ENCODE results near the gene ADAMTS9. TPM values are rescaled to one million over a fixed set of nuclear protein-coding genes. Genes with fewer than 3 reads are reported as not detected.

The ADAMTS9 gene
- polyA plus RNA-seq, 1 donor, result 66.9 TPM

DNA sequence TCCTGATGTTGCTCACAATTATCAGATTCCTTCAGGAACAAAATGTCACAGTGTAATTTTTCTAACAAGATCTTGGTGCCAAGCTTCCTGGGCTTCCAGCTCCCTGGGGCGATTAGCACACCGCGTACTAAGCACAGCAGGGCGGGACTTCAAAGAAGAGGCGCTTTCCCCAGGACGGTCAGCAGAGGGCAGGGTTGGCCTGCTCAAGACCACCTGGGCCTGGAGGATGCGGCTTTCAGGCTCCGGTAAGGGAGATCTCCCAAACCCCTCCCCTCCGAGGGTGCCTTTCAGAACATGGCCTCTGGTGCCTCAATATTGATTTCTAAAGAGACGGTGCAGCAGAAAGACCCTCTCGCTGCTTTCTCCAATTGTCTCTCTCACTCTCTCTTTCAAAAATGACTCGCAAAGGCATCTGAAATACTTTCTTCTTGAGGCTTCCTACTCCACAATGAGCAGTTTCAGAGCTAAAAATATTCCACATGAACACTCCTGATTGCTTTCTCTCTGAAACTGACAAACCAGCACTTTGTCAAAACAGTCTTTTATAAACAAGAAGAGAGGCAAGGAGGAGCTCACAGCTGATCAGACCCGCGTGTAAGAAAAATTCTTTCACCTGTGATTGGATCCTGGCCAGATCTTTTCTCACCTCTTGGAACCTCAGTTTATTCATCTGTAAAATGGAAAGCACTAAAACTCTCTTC lies 154.0 kb downstream of the ADAMTS9 start:
- DNase-seq, result peak; percentile 88

DNA sequence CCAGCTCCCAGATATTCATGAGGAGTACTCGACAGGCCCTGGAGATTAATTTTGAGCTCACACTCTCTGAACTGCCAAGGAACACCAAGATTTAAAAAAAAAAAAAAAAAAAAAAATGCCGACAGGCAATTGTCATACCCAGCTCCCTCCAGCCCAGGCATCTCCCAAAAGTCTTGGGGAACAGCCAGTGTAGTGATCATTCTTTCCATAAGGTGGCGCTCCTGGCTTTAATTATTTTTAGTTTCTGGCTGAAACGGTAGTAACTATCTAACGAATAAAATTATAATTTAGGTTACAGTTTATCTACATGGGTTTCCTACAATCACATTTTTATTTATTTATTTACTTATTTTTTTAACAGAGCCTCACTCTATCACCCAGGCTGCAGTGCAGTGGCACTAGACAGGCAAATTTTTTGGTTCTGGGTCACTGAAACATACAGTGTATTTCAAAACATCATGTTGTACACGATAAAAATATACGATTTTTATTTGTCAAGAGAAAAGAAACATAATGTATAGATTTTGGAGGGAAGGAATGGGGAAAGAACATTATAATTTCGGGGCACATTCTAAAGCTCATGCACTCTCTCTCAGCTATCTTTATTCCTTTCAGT lies 157.3 kb downstream of the ADAMTS9 start:
- peak; percentile 73 for DNase-seq

DNA sequence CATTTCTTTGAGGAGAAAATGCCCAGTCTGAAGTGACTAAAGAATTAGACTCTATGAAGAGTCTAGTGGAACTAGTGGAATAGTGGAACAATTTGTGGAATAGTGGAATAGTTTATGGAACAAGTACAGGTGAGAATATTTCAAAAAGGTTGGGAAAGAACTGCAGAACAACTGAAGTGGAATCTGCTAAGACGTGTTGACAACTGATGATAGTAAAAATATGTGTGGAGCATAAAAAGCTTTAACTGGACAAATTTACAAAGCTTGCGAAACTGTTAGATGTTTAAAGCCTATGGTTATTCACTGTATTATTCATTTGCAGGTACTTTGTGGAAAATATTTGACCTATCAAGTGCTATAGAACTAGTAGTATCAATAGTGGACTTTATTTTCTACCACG lies 164.5 kb downstream of the ADAMTS9 start:
- no peak for DNase-seq

DNA sequence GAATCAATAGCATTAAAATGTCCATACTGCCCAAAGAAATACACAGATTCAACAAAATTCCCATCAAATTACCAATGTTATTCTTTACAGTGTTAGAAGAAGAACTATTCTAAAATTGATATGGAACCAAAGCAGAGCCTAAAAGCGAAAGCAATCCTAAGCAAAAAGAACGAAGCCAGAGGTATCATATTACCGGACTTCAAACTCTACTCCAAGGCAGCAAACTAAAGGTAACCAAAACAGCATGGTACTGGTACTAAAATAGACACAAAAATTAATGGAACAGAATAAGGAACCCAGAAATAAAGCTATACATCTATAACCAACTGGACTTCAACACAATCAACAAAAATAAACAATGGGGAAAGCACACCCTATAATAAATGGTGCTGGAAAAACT lies 167.5 kb downstream of the ADAMTS9 start:
- DNase-seq, result no peak

DNA sequence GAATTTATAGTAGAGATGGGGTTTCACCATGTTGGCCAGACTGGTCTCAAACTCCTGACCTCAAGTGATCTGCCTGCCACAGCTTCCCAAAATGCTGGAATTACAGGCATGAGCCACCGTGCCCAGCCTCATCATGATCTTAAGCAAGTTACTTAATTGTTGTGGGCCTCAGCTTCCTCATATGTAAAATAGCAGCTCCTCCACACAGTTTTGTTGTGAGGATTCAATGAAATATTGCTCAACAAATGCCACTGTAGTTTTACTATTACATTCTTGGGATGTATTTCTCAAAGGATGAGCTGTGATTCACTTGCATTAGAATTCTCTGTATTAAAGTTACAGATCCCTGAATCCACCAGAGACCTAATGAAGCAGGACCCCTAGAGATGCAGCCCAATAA lies 168.8 kb downstream of the ADAMTS9 start:
- DNase-seq, result no peak

DNA sequence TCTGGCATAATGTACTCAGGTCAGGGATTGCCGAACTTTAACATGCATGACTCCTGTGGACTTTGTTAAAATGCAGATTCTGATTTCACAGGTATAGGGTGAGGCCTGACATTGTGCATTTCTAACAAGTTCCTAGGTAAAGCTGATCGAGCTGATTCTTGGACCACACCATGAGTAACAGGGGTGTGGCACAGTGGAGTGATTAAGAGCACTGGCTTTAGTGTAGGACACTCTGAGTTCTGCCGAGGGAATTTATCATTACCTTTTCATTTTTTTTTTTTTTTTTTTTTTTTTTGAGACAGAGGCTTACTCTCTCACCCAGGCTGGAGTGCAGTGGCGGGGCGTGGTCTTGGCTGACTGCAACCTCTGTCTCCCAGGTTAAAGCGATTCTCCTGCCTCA lies 169.3 kb downstream of the ADAMTS9 start:
- DNase-seq, result no peak

DNA sequence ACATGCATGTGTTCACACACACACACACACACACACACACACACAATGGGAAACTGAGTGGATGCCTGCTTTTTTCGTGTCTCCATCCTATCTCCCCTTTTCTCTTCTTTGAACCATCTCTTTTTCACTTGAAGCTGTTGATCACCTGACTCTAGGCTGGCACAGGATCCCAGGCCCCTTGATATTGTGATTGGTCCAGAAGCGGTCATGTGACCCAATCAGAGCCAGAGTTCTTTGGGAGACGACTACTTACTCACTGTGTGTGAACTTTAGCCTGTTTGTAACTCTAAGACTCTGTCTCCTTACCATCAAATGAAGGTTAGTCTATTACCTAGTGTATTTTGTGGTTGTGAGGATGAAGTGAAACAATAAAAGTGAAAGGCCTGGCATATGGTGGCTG lies 172.9 kb downstream of the ADAMTS9 start:
- DNase-seq, result no peak

DNA sequence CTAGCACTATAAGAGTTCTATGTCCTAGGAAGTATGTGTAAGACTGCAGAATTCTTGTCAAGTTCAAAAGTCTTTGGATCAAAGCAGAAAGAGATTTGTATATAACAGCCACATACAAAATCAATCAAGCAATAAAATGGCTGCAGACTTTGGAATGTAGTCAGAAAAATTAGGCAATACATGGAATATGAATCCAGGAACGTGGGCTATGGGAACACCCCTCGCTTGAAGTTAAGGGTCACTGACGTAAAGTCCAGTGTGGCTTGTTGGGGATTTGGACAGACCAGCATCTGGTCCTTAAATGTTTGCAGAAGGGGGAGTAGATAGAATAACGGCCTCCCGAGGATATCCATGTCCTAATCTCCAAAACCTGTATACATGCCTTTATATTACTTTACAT lies 178.6 kb downstream of the ADAMTS9 start:
- no peak for DNase-seq

DNA sequence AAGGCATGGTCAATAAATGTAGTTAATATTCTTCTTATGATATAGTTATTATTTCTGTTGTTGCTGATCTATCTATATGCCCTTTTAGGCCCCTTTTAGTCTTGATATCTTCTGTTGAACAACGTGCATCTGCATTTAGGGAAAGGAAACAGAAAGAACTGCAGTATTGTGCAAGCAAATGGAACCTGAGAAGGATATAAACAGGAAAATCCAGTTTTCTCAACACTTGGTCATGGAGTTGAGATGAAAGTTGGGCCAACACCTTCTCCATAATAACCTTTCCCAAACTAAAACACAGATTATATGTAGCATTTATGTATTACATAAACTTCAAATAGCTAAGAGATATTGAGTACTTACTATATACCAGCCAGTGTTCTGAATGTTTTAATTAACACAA lies 179.7 kb downstream of the ADAMTS9 start:
- DNase-seq, result no peak

DNA sequence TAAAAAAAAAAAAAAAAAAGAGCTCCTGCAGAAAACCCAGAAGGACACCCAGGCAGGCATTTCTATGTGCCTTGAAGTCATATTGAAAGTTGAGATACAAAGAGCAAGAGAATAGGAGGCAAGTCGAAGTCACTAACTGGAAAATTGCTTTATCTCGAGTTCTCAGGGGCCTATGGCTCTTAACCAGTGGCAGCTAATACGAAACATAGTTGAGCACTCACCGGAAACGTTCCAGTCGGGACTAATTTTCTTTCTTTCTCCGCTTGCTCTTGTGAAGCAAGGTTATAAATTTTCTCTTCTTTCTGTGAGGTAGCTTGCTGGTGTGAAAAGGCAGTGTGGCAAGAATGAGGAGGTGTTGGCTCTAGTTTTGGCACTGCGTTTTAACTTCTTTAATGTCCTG lies 181.5 kb downstream of the ADAMTS9 start:
- no peak for DNase-seq

DNA sequence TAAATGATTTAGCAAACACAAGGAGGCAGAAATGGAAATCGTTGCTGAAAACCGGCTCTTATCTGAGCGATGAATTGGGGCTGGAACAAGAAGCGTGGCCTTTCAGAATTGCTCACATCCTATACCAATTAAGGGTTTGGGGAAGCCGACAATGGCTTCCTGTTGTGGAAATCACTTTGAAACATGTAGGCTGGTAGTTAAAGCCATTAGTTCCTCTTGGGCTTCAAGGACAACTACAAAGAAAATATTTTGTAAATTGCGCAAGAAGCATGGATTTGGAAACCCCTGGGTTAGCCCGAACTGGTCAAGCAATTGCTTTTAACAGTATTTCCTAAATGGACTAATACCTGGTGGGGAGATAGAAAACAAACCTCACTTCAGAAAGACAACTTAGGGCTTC lies 182.4 kb downstream of the ADAMTS9 start:
- no peak for DNase-seq

DNA sequence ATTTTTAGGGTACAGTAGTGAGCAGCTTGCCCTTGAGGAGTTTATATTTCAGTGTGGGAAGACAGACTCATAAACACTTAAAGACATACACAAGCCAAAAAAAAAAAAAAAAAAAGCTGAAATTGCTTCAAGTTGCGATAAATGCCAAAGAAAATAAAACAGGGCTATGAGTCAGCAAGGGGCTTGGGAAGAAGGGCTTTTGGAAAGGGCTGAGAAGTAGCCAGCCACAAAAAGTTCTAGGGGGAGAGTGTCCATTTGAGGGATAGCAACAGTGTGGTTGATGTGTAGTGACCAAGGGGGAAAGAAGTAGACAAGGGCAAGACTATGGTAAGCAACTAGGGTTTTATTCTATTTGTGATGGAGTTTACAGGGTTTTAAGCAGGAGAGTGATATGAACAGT lies 185.5 kb downstream of the ADAMTS9 start:
- DNase-seq, result no peak

DNA sequence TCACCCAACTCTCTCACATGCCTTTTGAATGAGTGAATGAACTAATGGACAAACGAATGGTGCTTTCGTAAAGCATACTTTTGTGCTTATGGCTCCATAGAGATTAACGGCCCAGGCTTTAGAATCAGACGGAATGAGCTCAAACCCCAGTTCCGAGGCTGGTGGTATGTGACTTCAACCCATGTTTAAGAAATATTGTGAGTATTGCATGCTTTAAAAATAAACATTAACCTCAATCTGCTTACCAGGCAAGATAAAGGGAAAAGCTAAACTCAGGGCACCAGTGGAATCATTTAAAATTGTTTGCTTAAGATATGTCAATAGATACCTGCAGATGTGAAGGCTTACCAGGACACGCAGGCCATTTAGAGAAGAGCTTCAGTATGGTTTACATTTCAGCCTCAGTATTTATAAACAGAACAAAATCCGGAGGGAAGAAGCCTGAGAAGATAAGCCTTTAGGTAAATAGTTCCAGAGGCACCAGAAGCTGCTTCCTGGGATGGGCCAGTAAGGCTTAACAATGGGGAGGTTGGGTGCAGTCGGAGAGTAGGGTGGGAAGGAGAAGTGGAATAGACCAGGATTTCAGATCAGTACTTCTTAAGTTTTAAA lies 186.4 kb downstream of the ADAMTS9 start:
- DNase-seq, result no peak

DNA sequence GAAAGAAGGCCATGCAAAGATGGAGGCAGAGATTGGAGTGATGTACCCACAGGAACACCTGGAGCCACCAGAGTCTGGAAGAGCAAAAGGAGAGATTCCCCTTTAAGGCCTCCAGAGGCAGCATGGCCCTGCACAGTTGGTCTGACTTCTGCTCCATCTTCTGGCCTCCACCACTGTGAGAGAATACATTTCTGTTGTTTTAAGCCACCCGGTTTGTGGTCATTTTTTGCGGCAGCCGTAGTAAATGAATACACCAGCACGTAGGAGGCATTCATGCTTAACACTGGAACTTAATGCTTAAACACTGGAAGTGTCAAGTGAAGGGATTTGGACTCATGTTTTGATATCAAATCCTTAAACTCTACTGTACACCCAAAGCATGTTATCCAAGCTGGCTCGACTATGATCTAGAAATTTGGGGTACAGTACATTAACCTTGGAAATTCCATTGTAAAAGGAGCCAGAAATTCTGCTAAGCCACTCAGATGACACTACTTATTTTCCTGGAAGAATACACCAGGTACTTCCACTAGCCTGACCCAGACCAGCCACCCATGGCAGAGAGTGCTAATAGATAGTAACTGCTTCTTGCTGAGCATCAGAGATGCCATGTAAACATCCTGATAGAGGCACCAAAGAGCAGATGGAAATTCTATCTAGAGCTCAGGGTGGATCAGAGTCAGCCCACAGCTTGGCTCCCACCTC lies 190.9 kb downstream of the ADAMTS9 start:
- no peak for DNase-seq

DNA sequence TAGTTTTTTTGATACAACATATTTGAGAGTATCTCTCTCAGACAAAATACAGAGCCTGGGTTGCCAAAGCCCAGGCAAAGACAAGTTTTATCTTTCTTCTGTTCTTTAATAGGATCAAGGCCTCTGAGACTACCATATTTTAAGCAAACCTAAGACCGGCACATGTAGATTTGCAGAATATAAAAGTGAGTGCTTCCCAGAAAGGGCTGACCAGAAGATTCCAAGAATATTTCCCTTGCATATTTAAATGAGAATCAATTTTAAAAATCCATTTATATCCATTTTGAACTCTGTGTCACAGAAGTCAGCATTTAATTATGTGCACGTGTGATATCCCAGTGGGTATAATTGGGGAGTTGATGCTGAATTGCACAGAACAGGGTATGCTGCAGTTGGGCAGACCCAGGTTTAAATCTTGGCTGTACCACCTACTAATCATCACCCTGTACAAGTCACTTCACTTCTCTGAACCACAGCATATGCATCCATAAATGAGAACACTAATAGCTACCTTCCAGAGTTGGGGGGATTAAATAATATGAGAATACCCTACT lies 191.9 kb downstream of the ADAMTS9 start:
- no peak for DNase-seq

DNA sequence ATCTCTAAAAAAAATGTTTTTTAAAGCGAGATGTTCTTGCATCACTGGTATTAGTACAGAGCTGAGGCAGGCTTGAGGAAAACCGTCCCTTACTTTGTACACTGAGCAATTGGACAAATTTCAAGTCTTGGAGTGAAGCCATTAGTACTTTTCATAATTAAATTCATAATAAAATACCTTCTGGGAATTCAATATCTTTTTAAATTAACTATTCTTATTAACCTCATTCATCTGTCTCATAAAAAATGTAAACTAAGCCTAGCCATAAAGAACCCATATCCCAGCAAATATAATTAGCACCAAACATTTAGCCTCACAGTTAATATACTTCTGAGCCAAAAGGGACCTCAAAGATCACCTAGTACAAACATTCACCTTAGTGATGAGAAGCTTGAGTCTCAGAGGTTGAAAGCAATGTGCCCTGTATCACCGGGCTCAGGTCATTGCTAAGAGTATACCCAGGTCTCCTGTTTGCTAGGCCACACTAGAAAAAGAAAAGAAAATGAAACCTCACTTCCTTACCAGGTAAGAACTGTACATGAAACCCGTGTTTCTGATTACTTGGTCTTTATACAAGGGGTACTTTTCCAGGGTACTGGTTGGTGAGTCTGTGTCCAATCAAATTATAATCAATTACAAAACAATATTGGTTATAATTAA lies 192.5 kb downstream of the ADAMTS9 start:
- DNase-seq, result no peak

DNA sequence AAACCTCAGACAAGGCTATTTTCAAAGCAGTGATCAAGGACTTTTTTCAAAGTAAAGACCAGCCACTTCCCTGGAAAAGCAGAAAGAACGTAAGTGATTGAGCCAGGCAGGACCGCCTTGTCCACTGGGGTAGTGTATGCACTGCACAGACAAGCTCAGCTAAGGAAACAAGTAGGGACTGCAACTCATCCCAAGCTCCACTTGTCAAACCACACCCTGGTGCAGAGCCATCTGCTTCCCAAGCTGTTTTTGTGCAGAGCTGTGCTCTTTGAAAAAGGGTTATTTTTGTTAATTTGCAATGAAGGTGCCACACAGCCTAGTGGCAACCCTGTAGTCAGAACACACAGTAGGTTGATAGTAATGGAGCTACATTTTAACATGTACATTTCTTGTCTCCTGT lies 193.3 kb downstream of the ADAMTS9 start:
- no peak for DNase-seq

DNA sequence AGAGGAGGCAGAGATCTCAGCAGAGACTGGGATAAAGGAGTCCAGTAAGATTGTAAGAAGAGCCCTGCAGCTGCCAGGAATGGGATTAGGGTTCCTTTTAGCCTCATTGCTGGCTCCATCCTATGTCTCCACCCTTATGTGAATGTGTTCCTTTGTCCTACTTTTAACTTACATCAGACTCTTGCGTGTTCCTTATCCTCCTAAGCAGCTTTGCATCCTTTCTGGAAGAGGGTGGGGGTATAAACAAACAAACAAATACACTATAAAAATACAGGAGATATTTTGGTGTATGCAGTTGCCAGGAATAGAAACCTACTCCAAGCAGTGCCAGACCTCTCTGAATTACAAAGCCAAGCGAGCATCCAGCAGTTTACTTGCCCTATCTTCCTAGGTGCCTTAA lies 194.7 kb downstream of the ADAMTS9 start:
- no peak for DNase-seq

DNA sequence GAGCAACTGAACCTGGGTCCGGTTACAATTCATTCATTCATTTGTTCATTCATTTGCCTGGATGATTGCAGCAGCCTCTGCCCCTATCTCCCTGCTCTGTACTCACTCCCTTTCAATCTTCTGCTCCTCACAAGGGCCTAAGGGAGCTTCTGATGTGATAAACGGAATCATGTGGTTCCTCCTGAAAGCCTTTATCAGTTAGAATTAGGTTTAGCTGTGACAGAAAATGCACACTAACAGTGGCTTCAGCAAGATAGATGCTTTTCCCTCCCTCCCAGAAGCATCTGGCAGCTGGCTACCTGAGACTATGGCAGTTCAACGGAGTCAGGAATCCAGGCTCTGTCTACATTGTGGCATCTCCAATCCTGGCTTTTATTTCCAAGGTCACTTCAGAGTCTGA lies 196.0 kb downstream of the ADAMTS9 start:
- DNase-seq, result no peak

DNA sequence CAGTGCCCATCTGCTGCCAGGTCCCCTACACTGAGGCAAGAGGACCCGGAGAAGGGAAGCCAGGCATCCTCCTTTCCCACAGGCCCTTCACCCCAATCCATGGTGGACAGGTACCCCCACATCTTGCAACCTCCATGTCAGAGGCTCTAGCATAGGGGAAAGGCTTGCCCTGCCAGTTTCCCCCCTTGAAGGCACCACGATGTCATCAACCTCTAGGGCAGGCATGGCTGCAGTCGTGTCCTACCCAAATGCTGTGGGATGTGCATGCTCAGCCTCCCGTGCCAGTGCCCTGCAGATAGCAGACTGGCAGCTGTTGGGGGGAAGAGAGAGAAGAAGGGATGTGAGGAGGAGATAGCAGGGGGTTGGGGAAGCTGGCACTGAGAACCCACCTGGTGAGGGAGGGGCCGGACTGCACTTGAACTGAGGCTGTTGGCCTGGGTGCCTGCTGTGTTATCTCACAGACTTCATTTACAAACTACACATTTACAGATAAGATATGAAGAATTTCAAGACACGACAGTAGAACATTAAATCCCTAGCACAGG lies 197.5 kb downstream of the ADAMTS9 start:
- DNase-seq, result no peak

DNA sequence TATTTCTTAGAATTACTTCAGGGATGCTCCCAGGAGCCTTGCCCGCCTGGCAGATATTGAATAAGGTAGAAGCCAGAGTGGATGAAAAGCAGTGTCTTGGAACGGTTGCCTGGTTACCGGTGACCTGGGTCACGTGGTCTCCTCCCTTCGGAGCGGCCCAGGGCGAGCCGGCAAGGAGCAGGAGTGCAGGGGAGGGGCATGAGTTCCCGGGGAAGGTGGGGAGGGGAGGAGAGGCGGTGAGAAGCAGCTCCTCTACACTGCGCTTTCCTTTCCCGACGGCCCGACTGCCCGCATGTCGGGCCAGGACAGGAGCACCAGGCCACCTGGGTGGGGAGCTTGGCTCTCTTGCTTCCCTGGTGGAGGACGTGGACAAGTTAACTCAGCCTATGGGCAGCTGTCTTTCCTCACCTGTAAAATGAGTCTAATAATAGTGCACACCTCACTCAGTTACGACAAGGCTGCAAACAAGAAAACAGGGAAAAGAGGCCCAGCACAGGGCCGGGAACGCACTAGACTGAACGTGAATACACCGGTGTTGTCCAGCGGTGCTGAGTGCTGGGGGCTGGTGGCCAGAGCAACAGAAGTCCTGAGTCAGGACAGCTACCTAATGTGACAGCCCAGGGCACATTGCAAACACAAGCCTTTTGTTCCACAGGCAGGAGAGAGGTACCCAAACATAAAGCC lies 198.3 kb downstream of the ADAMTS9 start:
- DNase-seq, result peak; percentile 25

DNA sequence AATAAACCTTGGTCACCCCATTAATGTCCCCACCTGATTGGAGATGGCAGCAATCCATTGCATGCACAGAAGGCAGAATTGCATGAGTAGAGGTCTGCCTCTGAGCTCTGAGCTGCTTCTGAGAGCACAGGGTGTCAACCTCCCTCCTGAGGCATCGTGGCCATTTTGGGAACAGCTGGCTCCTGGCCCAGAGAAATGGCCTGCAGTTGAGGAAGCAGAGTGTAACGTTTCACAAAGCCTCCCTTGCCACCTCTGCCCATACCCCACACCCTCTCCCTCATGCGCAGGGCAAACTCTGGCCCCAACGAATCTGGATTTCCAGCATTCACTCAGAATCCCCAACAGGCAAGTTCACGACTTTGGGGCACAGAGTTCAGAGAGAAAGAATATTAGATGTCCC lies 198.9 kb downstream of the ADAMTS9 start:
- no peak for DNase-seq

Data from hindlimb muscle (tissue), 1 donor.